Osteoblast (primary cell): Measurements from ENCODE around the gene ATAD3A. TPM values are rescaled to one million over a fixed set of nuclear protein-coding genes. Genes with fewer than 3 reads are reported as not detected.

Source experiments
- DNase-seq: peaks from one replicate; pipeline ENCODE4 v3.0.0; 2011; ENCODE audit warnings: low spot score, mixed read lengths; ENCODE audit not compliant: insufficient read length; ENCODE audit errors: missing footprints
- H2AFZ ChIP-seq: 2 replicates; pipeline ENCODE4 v1.6.0; 2011; ENCODE audit warnings: mild to moderate bottlenecking, low read length
- H3K27ac ChIP-seq: 2 replicates; pipeline ENCODE4 v1.5.1; 2011; ENCODE audit warnings: mild to moderate bottlenecking, low read depth, low read length, moderate library complexity
- H3K27me3 ChIP-seq: 2 replicates; pipeline ENCODE4 v1.6.0; 2012; ENCODE audit warnings: mild to moderate bottlenecking, control low read depth, inconsistent platforms, low read length, moderate library complexity; ENCODE audit not compliant: insufficient read depth
- H3K36me3 ChIP-seq: 2 replicates; pipeline ENCODE4 v1.5.1; 2011; ENCODE audit warnings: mild to moderate bottlenecking, low read length, control low read depth, moderate library complexity; ENCODE audit not compliant: insufficient read depth
- H3K4me1 ChIP-seq: 2 replicates; pipeline ENCODE4 v1.5.1; 2011; ENCODE audit warnings: mild to moderate bottlenecking, low read length, control low read depth, moderate library complexity; ENCODE audit not compliant: insufficient read depth
- H3K4me2 ChIP-seq: 2 replicates; pipeline ENCODE4 v1.6.0; 2011; ENCODE audit warnings: mild to moderate bottlenecking, low read length; ENCODE audit not compliant: insufficient read depth
- H3K4me3 ChIP-seq: fragments of 200-600 bp; sonication (generic); 3 replicates; pipeline ENCODE4 v1.5.1; 2012; ENCODE audit warnings: mild to moderate bottlenecking, low read length, inconsistent platforms; ENCODE audit not compliant: insufficient read depth
- H3K79me2 ChIP-seq: 2 replicates; pipeline ENCODE4 v1.6.0; 2012; ENCODE audit warnings: mild to moderate bottlenecking, low read length, control low read depth, inconsistent platforms; ENCODE audit not compliant: insufficient read depth
- H3K9me3 ChIP-seq: 2 replicates; pipeline ENCODE4 v1.5.1; 2011; ENCODE audit warnings: low read depth, low read length, control low read depth
- H4K20me1 ChIP-seq: 2 replicates; pipeline ENCODE4 v1.6.0; 2012; ENCODE audit warnings: mild to moderate bottlenecking, low read length, control low read depth; ENCODE audit not compliant: insufficient read depth
- total RNA-seq: library from RNA; depleted of rRNA; stranded (reverse); fragments of >200 nt; gene quantifications from 2 replicates; pipeline ENCODE4 v1.2.3, GENCODE V29; 2012
- TF ChIP-seq, protein P1 (sequence below): IDR thresholded peaks from 2 replicates; pipeline ENCODE4 v1.5.1; 2011; ENCODE audit warnings: mild to moderate bottlenecking, low read depth, low read length, moderate library complexity; ENCODE audit errors: extremely low read depth

ATAD3A gene
- total RNA-seq, 1 donor = 19.9 TPM

DNA sequence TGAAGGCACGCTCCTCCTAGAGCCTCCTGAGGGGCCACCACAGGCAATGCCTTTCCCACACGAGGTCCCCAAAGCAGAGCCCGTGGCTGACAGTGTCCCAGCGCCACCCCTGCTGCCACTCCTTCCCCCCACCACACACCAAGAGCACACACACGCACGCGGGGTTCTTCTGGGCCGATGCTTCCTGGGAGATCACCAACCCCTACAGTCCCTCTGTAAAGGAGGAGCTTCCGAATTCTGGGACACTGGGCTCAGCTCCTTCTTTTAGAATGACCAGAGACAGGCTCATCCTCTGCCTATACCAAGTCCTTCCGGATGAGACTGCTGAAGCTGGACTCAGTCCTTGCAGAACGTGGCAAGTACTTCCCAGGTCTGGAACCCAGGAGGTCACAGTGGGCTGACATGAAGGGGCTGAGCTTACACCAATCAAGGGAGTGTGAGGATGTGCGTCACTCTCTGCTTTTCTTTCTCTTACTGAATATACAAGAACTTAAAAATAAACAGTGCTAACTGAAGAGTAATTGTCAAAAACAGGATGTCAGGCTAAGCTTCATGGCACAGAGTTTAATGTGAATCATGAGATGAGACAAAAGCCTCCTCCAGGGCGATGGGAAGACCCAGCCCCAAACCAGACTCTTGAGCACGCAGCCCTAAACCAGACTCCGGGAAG, 50.0 kb downstream of the ATAD3A start:
- Histone ChIP-seq H3K27ac (no peak overlapping the region), H3K4me3 (no peak overlapping the region), H3K79me2 (peaks cover 79% of the 10 kb centered on the region), H3K4me2 (no peak overlapping the region), H3K9me3 (no peaks in the 10 kb centered on the region), H3K27me3 (no peaks in the 10 kb centered on the region), H3K36me3 (peaks cover 53% of the 10 kb centered on the region), H4K20me1 (peaks cover 63% of the 10 kb centered on the region), H3K4me1 (peaks cover 6% of the 10 kb centered on the region), H2AFZ (no peak overlapping the region)
- peak; percentile 57 for DNase-seq
- TF ChIP-seq, protein P1, sequence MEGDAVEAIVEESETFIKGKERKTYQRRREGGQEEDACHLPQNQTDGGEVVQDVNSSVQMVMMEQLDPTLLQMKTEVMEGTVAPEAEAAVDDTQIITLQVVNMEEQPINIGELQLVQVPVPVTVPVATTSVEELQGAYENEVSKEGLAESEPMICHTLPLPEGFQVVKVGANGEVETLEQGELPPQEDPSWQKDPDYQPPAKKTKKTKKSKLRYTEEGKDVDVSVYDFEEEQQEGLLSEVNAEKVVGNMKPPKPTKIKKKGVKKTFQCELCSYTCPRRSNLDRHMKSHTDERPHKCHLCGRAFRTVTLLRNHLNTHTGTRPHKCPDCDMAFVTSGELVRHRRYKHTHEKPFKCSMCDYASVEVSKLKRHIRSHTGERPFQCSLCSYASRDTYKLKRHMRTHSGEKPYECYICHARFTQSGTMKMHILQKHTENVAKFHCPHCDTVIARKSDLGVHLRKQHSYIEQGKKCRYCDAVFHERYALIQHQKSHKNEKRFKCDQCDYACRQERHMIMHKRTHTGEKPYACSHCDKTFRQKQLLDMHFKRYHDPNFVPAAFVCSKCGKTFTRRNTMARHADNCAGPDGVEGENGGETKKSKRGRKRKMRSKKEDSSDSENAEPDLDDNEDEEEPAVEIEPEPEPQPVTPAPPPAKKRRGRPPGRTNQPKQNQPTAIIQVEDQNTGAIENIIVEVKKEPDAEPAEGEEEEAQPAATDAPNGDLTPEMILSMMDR = no peak

DNA sequence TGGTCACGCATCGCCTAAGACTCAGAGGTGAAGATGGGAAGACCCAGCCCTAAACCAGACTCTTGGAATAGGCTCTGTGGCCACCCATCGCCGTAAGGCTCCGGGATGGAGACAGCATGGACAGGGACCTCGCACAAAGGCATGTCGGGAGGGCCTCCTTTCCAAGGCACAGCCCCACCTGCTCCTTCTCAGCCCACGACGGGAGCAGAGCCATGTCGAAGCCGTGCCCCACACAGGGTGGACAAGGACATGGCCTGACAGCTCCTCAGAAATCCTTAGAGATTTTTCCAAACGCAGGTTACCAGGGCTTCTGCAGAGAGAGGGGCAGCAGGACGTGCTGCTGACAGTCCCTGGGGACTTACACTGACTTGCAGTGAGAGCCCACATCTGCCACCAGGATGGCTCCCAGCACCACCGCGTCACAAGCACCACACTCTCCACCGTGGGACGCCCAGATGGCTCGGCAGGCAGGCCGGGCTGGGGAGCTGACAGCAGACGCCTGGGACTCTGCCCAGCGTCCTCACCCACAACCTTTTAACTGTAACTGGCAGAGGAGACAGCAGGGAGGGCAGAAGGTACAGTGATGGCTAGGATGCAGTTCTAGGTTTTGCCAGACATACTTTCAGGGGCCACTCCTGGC, 50.7 kb downstream of the ATAD3A start:
- peak; percentile 31 for DNase-seq
- H3K27ac ChIP-seq = no peak overlapping the region
- TF ChIP-seq, protein P1 = no peak
- H3K4me3 ChIP-seq = no peak overlapping the region
- H3K36me3 ChIP-seq = peaks cover 53% of the 10 kb centered on the region
- peaks cover 13% of the 10 kb centered on the region for H3K4me1 ChIP-seq
- no peak overlapping the region for H3K4me2 ChIP-seq
- H4K20me1 ChIP-seq = peaks cover 68% of the 10 kb centered on the region
- no peaks in the 10 kb centered on the region for H3K9me3 ChIP-seq
- no peak overlapping the region for H2AFZ ChIP-seq
- H3K27me3 ChIP-seq = no peaks in the 10 kb centered on the region
- H3K79me2 ChIP-seq = peaks cover 86% of the 10 kb centered on the region

DNA sequence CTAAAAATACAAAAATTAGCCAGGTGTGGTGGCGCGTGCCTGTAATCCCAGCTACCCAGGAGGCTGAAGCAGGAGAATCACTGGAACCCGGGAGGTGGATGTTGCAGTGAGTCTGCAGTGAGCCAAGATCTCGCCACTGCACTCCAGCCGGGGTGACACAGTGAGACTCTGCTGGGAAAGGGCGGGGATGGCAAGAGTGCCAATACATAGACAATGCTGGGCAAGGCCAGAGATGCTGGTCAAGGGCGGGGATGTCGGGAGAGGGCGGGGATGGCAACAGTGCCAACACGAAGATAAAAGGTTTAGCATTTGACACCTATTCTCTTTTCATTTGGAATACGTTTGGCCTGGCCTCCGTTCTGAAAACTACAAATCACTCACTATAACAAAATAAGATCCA, 51.7 kb downstream of the ATAD3A start:
- TF ChIP-seq, protein P1 = no peak
- Histone ChIP-seq H3K27me3 (no peaks in the 10 kb centered on the region), H3K4me3 (no peak overlapping the region), H3K4me1 (peaks cover 18% of the 10 kb centered on the region), H2AFZ (no peak overlapping the region), H4K20me1 (peaks cover 72% of the 10 kb centered on the region), H3K36me3 (peaks cover 57% of the 10 kb centered on the region), H3K9me3 (no peaks in the 10 kb centered on the region), H3K27ac (no peak overlapping the region), H3K4me2 (no peak overlapping the region), H3K79me2 (peaks cover 92% of the 10 kb centered on the region)
- DNase-seq = peak; percentile 43

DNA sequence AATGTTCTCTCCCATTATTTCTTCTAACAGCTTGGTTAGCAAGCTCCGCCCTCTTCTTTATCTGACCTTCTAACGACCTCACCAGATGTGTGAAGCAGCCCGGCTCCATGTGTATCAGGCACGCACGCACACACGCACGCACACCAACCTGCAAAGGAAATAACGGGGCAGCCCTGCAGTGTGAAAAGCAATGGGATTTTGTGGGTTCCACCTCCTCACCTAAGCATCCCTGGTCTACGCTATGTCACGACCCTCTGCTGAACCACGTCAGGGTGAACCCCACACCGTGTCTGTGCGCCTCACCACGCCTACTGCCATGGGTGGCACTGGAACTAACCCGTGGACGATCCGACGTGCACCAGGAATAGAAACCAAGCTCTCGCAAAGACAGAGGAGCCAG, 52.3 kb downstream of the ATAD3A start:
- no peak overlapping the region for H3K4me3 ChIP-seq
- H3K27me3 ChIP-seq = no peaks in the 10 kb centered on the region
- H3K36me3 ChIP-seq = peaks cover 60% of the 10 kb centered on the region
- H3K4me1 ChIP-seq = peaks cover 18% of the 10 kb centered on the region
- TF ChIP-seq, protein P1 = no peak
- no peaks in the 10 kb centered on the region for H3K9me3 ChIP-seq
- peaks cover 69% of the 10 kb centered on the region for H4K20me1 ChIP-seq
- H3K79me2 ChIP-seq = peaks cover 93% of the 10 kb centered on the region
- no peak overlapping the region for H2AFZ ChIP-seq
- H3K27ac ChIP-seq = no peak overlapping the region
- no peak overlapping the region for H3K4me2 ChIP-seq
- DNase-seq = peak; percentile 66
